Tibial nerve (tissue), 4 donors: Measurements from ENCODE around the gene BCORL1.

Source experiments
- CTCF ChIP-seq, 5 experiments: fragments of 200-600 bp in 3 of 5; fragments of 450-650 bp in 2 of 5; sonication (generic) in 3 of 5; IDR thresholded peaks; one replicate each; pipeline ENCODE4 v1.5.1; 2016 to 2019; ENCODE audit warnings: antibody characterized with exemption in 5 of 5, mild to moderate bottlenecking in 3 of 5, moderate library complexity in 2 of 5
- EP300 ChIP-seq, 2 donors: sonication (generic); formaldehyde crosslinking; IDR thresholded peaks; one replicate each; pipeline ENCODE4 v1.6.1; 2017; ENCODE audit warnings: antibody characterized with exemption in 2 of 2, mild to moderate bottlenecking in 1 of 2

GRCh38 chrX:130015181-130015580 lies 32.7 kb downstream of the BCORL1 start:
- no peak for TF ChIP-seq CTCF (IDR thresholded peaks at IDR 0.05)
- no peak for TF ChIP-seq EP300 (IDR thresholded peaks at IDR 0.05)
